Loucy (cell line): ENCODE results near the gene TRAF3.

Experiments used
- H2AFZ ChIP-seq: fragments of 200-600 bp; sonication (generic); 2 replicates; pipeline ENCODE4 v1.6.0; 2016; ENCODE audit warnings: antibody characterized with exemption, mild to moderate bottlenecking, low read length, moderate library complexity
- H3F3A ChIP-seq: fragments of 200-600 bp; 2 replicates; pipeline ENCODE4 v1.6.0; 2016; ENCODE audit warnings: antibody characterized with exemption, low read depth, mild to moderate bottlenecking
- H3K27me3 ChIP-seq: fragments of 200-600 bp; sonication (generic); 2 replicates; pipeline ENCODE4 v1.6.1; 2014; ENCODE audit warnings: low read length, mild to moderate bottlenecking; ENCODE audit not compliant: insufficient read depth, poor library complexity, severe bottlenecking
- H3K36me3 ChIP-seq: fragments of 200-600 bp; sonication (generic); 2 replicates; pipeline ENCODE4 v1.6.1; 2016; ENCODE audit warnings: low read length; ENCODE audit not compliant: insufficient read depth
- H3K4me1 ChIP-seq: fragments of 200-600 bp; sonication (generic); 2 replicates; pipeline ENCODE4 v1.5.1; 2014; ENCODE audit warnings: low read length, mild to moderate bottlenecking; ENCODE audit not compliant: insufficient read depth, poor library complexity, severe bottlenecking
- H3K4me2 ChIP-seq: fragments of 200-600 bp; sonication (generic); 2 replicates; pipeline ENCODE4 v1.6.0; 2014; ENCODE audit warnings: antibody characterized with exemption, low read length, low read depth, mild to moderate bottlenecking; ENCODE audit not compliant: poor library complexity, severe bottlenecking
- H3K4me3 ChIP-seq: fragments of 200-600 bp; sonication (generic); 2 replicates; pipeline ENCODE4 v1.5.1; 2014; ENCODE audit warnings: low read length, mild to moderate bottlenecking, mixed read lengths; ENCODE audit not compliant: poor library complexity, severe bottlenecking
- H3K79me2 ChIP-seq: fragments of 200-600 bp; sonication (generic); 2 replicates; pipeline ENCODE4 v1.6.1; 2014; ENCODE audit warnings: low read length; ENCODE audit not compliant: insufficient read depth
- H3K9ac ChIP-seq: fragments of 200-600 bp; sonication (generic); 2 replicates; pipeline ENCODE4 v1.6.0; 2014; ENCODE audit warnings: mild to moderate bottlenecking, low read depth, low read length, moderate library complexity; ENCODE audit not compliant: poor library complexity, severe bottlenecking
- H3K9me2 ChIP-seq: fragments of 200-600 bp; sonication (generic); replicated peaks from 2 replicates; pipeline ENCODE4 v1.6.1; 2016; ENCODE audit warnings: low read depth, low read length, mixed read lengths
- H3K9me3 ChIP-seq: fragments of 200-600 bp; sonication (generic); 2 replicates; pipeline ENCODE4 v1.6.1; 2014; ENCODE audit warnings: mild to moderate bottlenecking, antibody characterized with exemption, low read length, low read depth; ENCODE audit not compliant: insufficient read depth
- H4K20me1 ChIP-seq: fragments of 200-600 bp; sonication (generic); 2 replicates; pipeline ENCODE4 v1.6.0; 2014; ENCODE audit warnings: antibody characterized with exemption, low read length, mild to moderate bottlenecking; ENCODE audit not compliant: insufficient read depth, poor library complexity, severe bottlenecking
- EZH2phosphoT487 ChIP-seq: fragments of 200-600 bp; IDR thresholded peaks from 2 replicates; pipeline ENCODE4 v1.6.1; 2018; ENCODE audit warnings: antibody characterized with exemption, mild to moderate bottlenecking, moderate library complexity, borderline replicate concordance
- TF ChIP-seq, protein P1 (sequence below): fragments of 200-600 bp; sonication (generic); conservative IDR thresholded peaks from 2 replicates; pipeline ENCODE4 v1.5.1; 2014; ENCODE audit warnings: mild to moderate bottlenecking, antibody characterized with exemption, low read length

TRAF3 gene

DNA sequence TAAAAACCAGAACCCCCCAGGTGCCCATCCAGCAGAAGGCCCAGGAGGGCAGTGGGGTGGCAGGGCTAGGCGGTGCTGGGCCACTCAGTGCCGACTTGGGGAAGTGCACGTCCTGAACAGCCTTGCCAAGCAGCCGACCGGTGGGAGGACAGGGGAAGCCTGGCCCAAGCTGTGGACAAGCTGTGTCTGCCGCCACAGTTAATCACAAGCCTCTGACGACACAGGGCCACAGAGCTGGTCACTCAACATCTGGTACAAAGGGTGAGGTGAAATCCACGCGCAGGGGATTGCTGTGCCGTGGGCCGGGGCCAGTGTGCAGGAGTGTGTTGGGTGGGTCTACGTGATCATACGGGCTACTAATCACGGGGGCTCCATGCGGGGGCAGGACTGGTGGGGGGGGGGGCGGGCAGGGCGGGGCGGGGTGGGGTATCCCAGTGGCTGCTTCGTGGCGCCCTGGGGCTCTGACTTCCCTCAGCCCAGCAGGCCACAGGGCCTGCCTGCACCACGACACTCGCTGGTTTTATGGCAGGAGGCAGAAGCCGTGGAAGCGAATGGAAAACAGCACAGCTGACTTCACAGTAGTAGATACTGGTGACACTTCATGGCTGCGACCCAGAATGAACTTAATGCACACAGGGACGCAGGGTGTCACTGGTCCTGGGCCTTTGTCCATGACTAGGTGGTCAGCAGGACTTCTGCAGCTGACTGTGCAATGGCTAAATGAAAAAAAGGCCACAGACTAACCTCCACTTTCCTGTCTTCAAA lies 155.4 kb downstream of the TRAF3 start:
- H3K4me3 ChIP-seq, result no peak overlapping the region
- no peaks in the 10 kb centered on the region for H3K79me2 ChIP-seq
- no peaks in the 10 kb centered on the region for H3K9me2 ChIP-seq
- H3K36me3 ChIP-seq, result no peaks in the 10 kb centered on the region
- peaks cover 10% of the 10 kb centered on the region for H3K4me1 ChIP-seq
- no peaks in the 10 kb centered on the region for H3K9me3 ChIP-seq
- H3K27me3 ChIP-seq, result no peaks in the 10 kb centered on the region
- no peak for TF ChIP-seq EZH2phosphoT487
- TF ChIP-seq, protein P1, sequence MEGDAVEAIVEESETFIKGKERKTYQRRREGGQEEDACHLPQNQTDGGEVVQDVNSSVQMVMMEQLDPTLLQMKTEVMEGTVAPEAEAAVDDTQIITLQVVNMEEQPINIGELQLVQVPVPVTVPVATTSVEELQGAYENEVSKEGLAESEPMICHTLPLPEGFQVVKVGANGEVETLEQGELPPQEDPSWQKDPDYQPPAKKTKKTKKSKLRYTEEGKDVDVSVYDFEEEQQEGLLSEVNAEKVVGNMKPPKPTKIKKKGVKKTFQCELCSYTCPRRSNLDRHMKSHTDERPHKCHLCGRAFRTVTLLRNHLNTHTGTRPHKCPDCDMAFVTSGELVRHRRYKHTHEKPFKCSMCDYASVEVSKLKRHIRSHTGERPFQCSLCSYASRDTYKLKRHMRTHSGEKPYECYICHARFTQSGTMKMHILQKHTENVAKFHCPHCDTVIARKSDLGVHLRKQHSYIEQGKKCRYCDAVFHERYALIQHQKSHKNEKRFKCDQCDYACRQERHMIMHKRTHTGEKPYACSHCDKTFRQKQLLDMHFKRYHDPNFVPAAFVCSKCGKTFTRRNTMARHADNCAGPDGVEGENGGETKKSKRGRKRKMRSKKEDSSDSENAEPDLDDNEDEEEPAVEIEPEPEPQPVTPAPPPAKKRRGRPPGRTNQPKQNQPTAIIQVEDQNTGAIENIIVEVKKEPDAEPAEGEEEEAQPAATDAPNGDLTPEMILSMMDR, result no peak
- no peaks in the 10 kb centered on the region for H3F3A ChIP-seq
- no peak overlapping the region for H3K4me2 ChIP-seq
- no peaks in the 10 kb centered on the region for H4K20me1 ChIP-seq
- H3K9ac ChIP-seq, result no peak overlapping the region
- no peak overlapping the region for H2AFZ ChIP-seq

DNA sequence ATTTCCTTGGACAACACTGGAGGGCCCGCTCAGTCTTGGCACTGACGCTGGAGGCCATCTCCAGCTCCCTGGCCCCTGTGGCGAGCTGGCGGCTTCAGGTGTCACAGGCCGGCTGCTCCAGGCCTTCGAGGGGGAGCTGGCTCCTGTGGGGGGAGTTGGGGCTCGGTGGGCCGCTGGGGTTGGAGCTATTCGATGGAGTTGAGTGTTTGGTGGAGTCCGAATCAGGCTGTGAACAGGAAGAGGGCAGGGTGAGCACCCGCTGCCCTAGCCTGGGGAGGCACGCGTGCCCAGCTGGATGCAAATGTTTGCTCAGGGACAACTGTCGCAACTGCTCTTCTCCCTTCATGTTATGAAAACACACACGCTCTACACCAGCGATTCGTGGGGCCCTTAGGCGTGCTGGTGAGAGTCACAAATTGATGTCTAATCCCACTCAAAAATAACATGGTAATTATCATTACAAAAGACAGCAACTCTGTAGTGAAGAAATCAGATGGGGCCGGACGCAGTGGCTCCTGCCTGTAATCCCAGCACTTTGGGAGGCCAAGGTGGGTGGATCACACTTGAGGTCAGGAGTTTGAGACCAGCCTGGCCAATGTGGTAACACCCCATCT lies 156.5 kb downstream of the TRAF3 start:
- Histone ChIP-seq H3K79me2 (no peaks in the 10 kb centered on the region), H3F3A (no peaks in the 10 kb centered on the region), H3K9me3 (no peaks in the 10 kb centered on the region), H3K4me3 (no peak overlapping the region), H3K4me1 (peaks cover 1% of the 10 kb centered on the region), H3K9me2 (no peaks in the 10 kb centered on the region), H3K4me2 (no peak overlapping the region), H2AFZ (no peak overlapping the region), H3K27me3 (no peaks in the 10 kb centered on the region), H3K36me3 (no peaks in the 10 kb centered on the region), H4K20me1 (no peaks in the 10 kb centered on the region), H3K9ac (no peak overlapping the region)
- TF ChIP-seq, protein P1, result no peak
- no peak for TF ChIP-seq EZH2phosphoT487

DNA sequence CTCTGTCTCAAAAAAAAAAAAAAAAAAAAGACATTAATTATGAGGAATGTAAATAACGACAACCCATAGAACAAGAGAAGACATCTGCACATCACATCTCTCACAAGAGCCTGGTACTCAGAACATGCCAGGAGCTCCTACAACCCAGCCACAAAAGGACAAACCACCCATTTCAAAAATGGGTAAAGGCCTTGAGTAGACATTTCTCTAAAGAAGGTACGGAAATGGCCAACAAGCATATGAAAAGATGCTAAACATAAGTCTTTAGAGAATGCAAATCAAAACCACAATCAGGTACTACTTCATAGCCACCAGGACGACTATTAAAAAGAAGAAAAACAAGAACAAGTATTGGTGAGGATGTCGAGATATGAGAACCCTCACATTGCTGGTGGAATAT lies 158.5 kb downstream of the TRAF3 start:
- H3K4me3 ChIP-seq, result no peak overlapping the region
- no peaks in the 10 kb centered on the region for H3K9me3 ChIP-seq
- no peaks in the 10 kb centered on the region for H3K27me3 ChIP-seq
- no peaks in the 10 kb centered on the region for H3F3A ChIP-seq
- no peak overlapping the region for H3K4me2 ChIP-seq
- H2AFZ ChIP-seq, result no peak overlapping the region
- no peaks in the 10 kb centered on the region for H3K9me2 ChIP-seq
- H3K9ac ChIP-seq, result no peak overlapping the region
- no peak for TF ChIP-seq EZH2phosphoT487
- TF ChIP-seq, protein P1, result no peak
- no peaks in the 10 kb centered on the region for H3K4me1 ChIP-seq
- H3K36me3 ChIP-seq, result no peaks in the 10 kb centered on the region
- H3K79me2 ChIP-seq, result no peaks in the 10 kb centered on the region
- no peaks in the 10 kb centered on the region for H4K20me1 ChIP-seq
